GM12891 (cell line): ENCODE data around the gene OR2L2. TPM values are rescaled to one million over a fixed set of nuclear protein-coding genes. Genes with fewer than 3 reads are reported as not detected.

Experiments
- DNase-seq: peaks from one replicate; pipeline ENCODE4 v3.0.0; 2011; ENCODE audit warnings: low spot score; ENCODE audit not compliant: insufficient read length
- FAIRE-seq: peaks from 2 replicates; lab custom pipeline; 2011; peaks lifted over from hg19 to GRCh38; lab: Jason Lieb, UNC
- PAX5 ChIP-seq: IDR thresholded peaks from 2 replicates; pipeline ENCODE4 v1.6.1; 2011; ENCODE audit warnings: low read length, moderate library complexity, mild to moderate bottlenecking; ENCODE audit not compliant: insufficient read depth, severe bottlenecking
- POLR2A ChIP-seq: IDR thresholded peaks from 2 replicates; pipeline ENCODE4 v1.6.1; 2011; ENCODE audit warnings: low read depth, low read length, control low read depth
- POLR2AphosphoS5 ChIP-seq: IDR thresholded peaks from 2 replicates; pipeline ENCODE4 v1.6.1; 2011; ENCODE audit warnings: low read depth, low read length, control low read depth
- POU2F2 ChIP-seq: IDR thresholded peaks from 2 replicates; pipeline ENCODE4 v1.6.1; 2011; ENCODE audit warnings: low read depth, mild to moderate bottlenecking, control low read depth, low read length, moderate library complexity
- SPI1 ChIP-seq: IDR thresholded peaks from 2 replicates; pipeline ENCODE4 v1.6.1; 2011; ENCODE audit warnings: low read depth, low read length, control low read depth
- TAF1 ChIP-seq: IDR thresholded peaks from 2 replicates; pipeline ENCODE4 v1.6.1; 2011; ENCODE audit warnings: low read depth, low read length, control low read depth
- polyA plus RNA-seq: library from polyadenylated mRNA; unstranded; fragments of >200 nt; gene quantifications from one replicate; pipeline ENCODE4 v1.2.1, GENCODE V29; 2012; ENCODE audit warnings: low read depth, missing spikeins, inconsistent platforms; ENCODE audit not compliant: missing spikeins

The OR2L2 gene
- not detected for polyA plus RNA-seq

- FAIRE-seq (no peak), DNase-seq (no peak)
- TF ChIP-seq POU2F2 (no peak), PAX5 (no peak), TAF1 (no peak), POLR2A (no peak), POLR2AphosphoS5 (no peak), SPI1 (no peak)
Measured at GRCh38 chr1:248029770-248030169, at the start of gene OR2L2. TSS of gene OR2L2 (plus strand) at chr1:248030070. CDS start at chr1:248038268, 8,198 bp downstream.

GRCh38 chr1:247992986-247993385 lies 36.9 kb upstream of the OR2L2 start:
- TF ChIP-seq POLR2AphosphoS5 (no peak), POU2F2 (no peak), PAX5 (no peak), TAF1 (no peak), POLR2A (no peak), SPI1 (no peak)
- DNase-seq, result no peak
- no peak for FAIRE-seq

- DNase-seq, result no peak
- no peak for FAIRE-seq
- TF ChIP-seq POLR2AphosphoS5 (no peak), TAF1 (no peak), SPI1 (no peak), PAX5 (no peak), POLR2A (no peak), POU2F2 (no peak)
Measured at GRCh38 chr1:247998811-247999210, 31.1 kb upstream of the OR2L2 start.

GRCh38 chr1:248000169-248000568 lies 29.7 kb upstream of the OR2L2 start:
- DNase-seq (no peak), FAIRE-seq (no peak)
- no peak for TF ChIP-seq PAX5

GRCh38 chr1:248007778-248008177 lies 22.1 kb upstream of the OR2L2 start:
- FAIRE-seq (no peak), DNase-seq (no peak)
- no peak for TF ChIP-seq POU2F2
- TF ChIP-seq PAX5, result no peak
- no peak for TF ChIP-seq SPI1
- TF ChIP-seq POLR2AphosphoS5, result no peak
- TF ChIP-seq POLR2A, result no peak
- no peak for TF ChIP-seq TAF1

GRCh38 chr1:248009681-248010080 lies 20.2 kb upstream of the OR2L2 start:
- TF ChIP-seq POU2F2 (no peak), TAF1 (no peak), POLR2AphosphoS5 (no peak)
- no peak for DNase-seq
- no peak for FAIRE-seq

GRCh38 chr1:248013229-248013710 lies 16.6 kb upstream of the OR2L2 start, which contains the start of gene OR2L5:
TSS of gene OR2L5 (plus strand) at chr1:248013660. CDS start at chr1:248021948, 8,288 bp downstream.
- FAIRE-seq, result no peak
- no peak for TF ChIP-seq PAX5
- TF ChIP-seq POU2F2, result no peak
- TF ChIP-seq SPI1, result no peak
- TF ChIP-seq POLR2AphosphoS5, result no peak
- no peak for TF ChIP-seq POLR2A
- no peak for DNase-seq

- DNase-seq (no peak), FAIRE-seq (no peak)
- no peak for TF ChIP-seq POLR2A
- no peak for TF ChIP-seq POU2F2
Measured at GRCh38 chr1:248015803-248016202, 14.1 kb upstream of the OR2L2 start.

GRCh38 chr1:248045209-248045608 lies 15.3 kb downstream of the OR2L2 start:
- no peak for DNase-seq
- TF ChIP-seq POU2F2 (no peak), POLR2A (no peak), PAX5 (no peak)
- no peak for FAIRE-seq

- DNase-seq (no peak), FAIRE-seq (no peak)
- no peak for TF ChIP-seq TAF1
- TF ChIP-seq POLR2A, result no peak
- TF ChIP-seq POU2F2, result no peak
- TF ChIP-seq SPI1, result no peak
- no peak for TF ChIP-seq PAX5
- TF ChIP-seq POLR2AphosphoS5, result no peak
Measured at GRCh38 chr1:248046536-248046935, 16.7 kb downstream of the OR2L2 start, which contains the start of gene OR2L3. TSS of gene OR2L3 (plus strand) at chr1:248046836. CDS start at chr1:248060682, 13,846 bp downstream.

GRCh38 chr1:248047008-248047407 lies 17.1 kb downstream of the OR2L2 start:
- DNase-seq, result no peak
- TF ChIP-seq PAX5 (no peak), POU2F2 (no peak), POLR2A (no peak), SPI1 (no peak), POLR2AphosphoS5 (no peak), TAF1 (no peak)

More at GRCh38 chr1:248047008-248047407, 17.1 kb downstream of the OR2L2 start:
- no peak for FAIRE-seq
